OCI-LY1 (cell line): ENCODE measurements around the gene MRC2.

Experiments
- H2AFZ ChIP-seq: fragments of 200-600 bp; sonication (generic), shearing (Covaris generic); 2 replicates; pipeline ENCODE4 v1.6.0; 2014; ENCODE audit warnings: antibody characterized with exemption, mild to moderate bottlenecking, low read length
- H3F3A ChIP-seq: fragments of 200-600 bp; sonication (generic), shearing (Covaris generic); 2 replicates; pipeline ENCODE4 v1.6.0; 2014; ENCODE audit warnings: mild to moderate bottlenecking, antibody characterized with exemption, low read length, moderate library complexity; ENCODE audit not compliant: insufficient read depth
- H3K27ac ChIP-seq: fragments of 200-600 bp; sonication (generic); 2 replicates; pipeline ENCODE4 v1.5.1; 2014; ENCODE audit warnings: low read length, mixed run types, mild to moderate bottlenecking, low read depth; ENCODE audit not compliant: poor library complexity, severe bottlenecking
- H3K27me3 ChIP-seq: fragments of 200-600 bp; sonication (generic); 2 replicates; pipeline ENCODE4 v1.6.0; 2014; ENCODE audit warnings: antibody characterized with exemption, mild to moderate bottlenecking, low read length, moderate library complexity; ENCODE audit not compliant: insufficient read depth
- H3K36me3 ChIP-seq: fragments of 200-600 bp; sonication (generic); 2 replicates; pipeline ENCODE4 v1.6.1; 2014; ENCODE audit warnings: mild to moderate bottlenecking, antibody characterized with exemption, low read length, moderate library complexity, mixed read lengths; ENCODE audit not compliant: insufficient read depth
- H3K4me1 ChIP-seq: fragments of 200-600 bp; sonication (generic); 2 replicates; pipeline ENCODE4 v1.5.1; 2014; ENCODE audit warnings: mild to moderate bottlenecking, low read length, moderate library complexity; ENCODE audit not compliant: insufficient read depth, severe bottlenecking
- H3K4me2 ChIP-seq: fragments of 200-600 bp; sonication (generic), shearing (Covaris generic); 2 replicates; pipeline ENCODE4 v1.6.1; 2014; ENCODE audit warnings: low read length
- H3K4me3 ChIP-seq: fragments of 200-600 bp; sonication (generic); 2 replicates; pipeline ENCODE4 v1.5.1; 2014; ENCODE audit warnings: low read length, low read depth, mild to moderate bottlenecking, mixed read lengths; ENCODE audit not compliant: poor library complexity, severe bottlenecking
- H3K79me2 ChIP-seq: fragments of 200-600 bp; shearing (Covaris generic); 2 replicates; pipeline ENCODE4 v1.6.1; 2016; ENCODE audit warnings: mixed run types, low read length, mixed read lengths; ENCODE audit not compliant: insufficient read depth
- H3K9ac ChIP-seq: fragments of 200-600 bp; sonication (generic), shearing (Covaris generic); 2 replicates; pipeline ENCODE4 v1.6.1; 2014; ENCODE audit warnings: mild to moderate bottlenecking, low read length, mixed read lengths
- H3K9me2 ChIP-seq: fragments of 200-600 bp; sonication (generic), shearing (Covaris generic); 2 replicates; pipeline ENCODE4 v1.6.1; 2014; ENCODE audit warnings: low read depth, mild to moderate bottlenecking, low read length, mixed read lengths
- H3K9me3 ChIP-seq: fragments of 200-600 bp; shearing (Covaris generic); 2 replicates; pipeline ENCODE4 v1.6.1; 2014; ENCODE audit warnings: low read length, mixed read lengths
- H4K20me1 ChIP-seq: fragments of 200-600 bp; sonication (generic), shearing (Covaris generic); 2 replicates; pipeline ENCODE4 v1.6.0; 2016; ENCODE audit warnings: mild to moderate bottlenecking, low read length; ENCODE audit not compliant: insufficient read depth
- CTCF ChIP-seq: fragments of 200-600 bp; sonication (generic), shearing (Covaris generic); IDR thresholded peaks from 2 replicates; pipeline ENCODE4 v1.5.1; 2017; ENCODE audit warnings: mild to moderate bottlenecking, antibody characterized with exemption, low read length, moderate library complexity, mixed read lengths
- EZH2 ChIP-seq: fragments of 200-600 bp; sonication (generic), shearing (Covaris generic); IDR thresholded peaks from 2 replicates; pipeline ENCODE4 v1.8.0; 2017; ENCODE audit warnings: borderline replicate concordance, mixed run types, mild to moderate bottlenecking, antibody characterized with exemption, low read length, moderate library complexity, mixed read lengths

Gene MRC2

GRCh38 chr17:62681061-62681938, 53.8 kb downstream of the MRC2 start:
- Histone ChIP-seq H3K79me2 (no peaks in the 10 kb centered on the region), H3K27me3 (no peaks in the 10 kb centered on the region), H3K4me3 (no peak overlapping the region), H4K20me1 (no peaks in the 10 kb centered on the region), H3F3A (no peaks in the 10 kb centered on the region), H3K9me3 (no peaks in the 10 kb centered on the region), H3K9ac (no peak overlapping the region), H3K27ac (no peak overlapping the region), H2AFZ (no peak overlapping the region), H3K36me3 (no peaks in the 10 kb centered on the region), H3K9me2 (no peaks in the 10 kb centered on the region), H3K4me2 (no peak overlapping the region), H3K4me1 (no peaks in the 10 kb centered on the region)
- no peak for TF ChIP-seq EZH2
- no peak for TF ChIP-seq CTCF

- Histone ChIP-seq H3K4me1 (no peaks in the 10 kb centered on the region), H3K79me2 (no peaks in the 10 kb centered on the region), H3K4me2 (no peak overlapping the region), H2AFZ (no peak overlapping the region), H3K9ac (no peak overlapping the region), H3K9me2 (no peaks in the 10 kb centered on the region), H4K20me1 (no peaks in the 10 kb centered on the region), H3K36me3 (no peaks in the 10 kb centered on the region), H3K27me3 (no peaks in the 10 kb centered on the region), H3K4me3 (no peak overlapping the region), H3K27ac (no peak overlapping the region), H3K9me3 (no peaks in the 10 kb centered on the region), H3F3A (no peaks in the 10 kb centered on the region)
- no peak for TF ChIP-seq EZH2
- TF ChIP-seq CTCF = no peak
Measured at GRCh38 chr17:62681939-62682381, 54.5 kb downstream of the MRC2 start.

GRCh38 chr17:62684179-62684578, 56.7 kb downstream of the MRC2 start:
- Histone ChIP-seq H4K20me1 (no peaks in the 10 kb centered on the region), H3K27me3 (no peaks in the 10 kb centered on the region), H3K27ac (no peak overlapping the region), H3K36me3 (no peaks in the 10 kb centered on the region), H3K9me2 (no peaks in the 10 kb centered on the region), H3K4me1 (no peaks in the 10 kb centered on the region), H2AFZ (no peak overlapping the region), H3K4me3 (no peak overlapping the region), H3K4me2 (no peak overlapping the region), H3F3A (no peaks in the 10 kb centered on the region), H3K9me3 (no peaks in the 10 kb centered on the region), H3K9ac (no peak overlapping the region), H3K79me2 (no peaks in the 10 kb centered on the region)
- TF ChIP-seq EZH2 = no peak
- no peak for TF ChIP-seq CTCF
